T-helper 22 cell (primary cell): ENCODE measurements around the gene TYW5.
"Not testable (repeated sequence)": the region's sequence is repeated elsewhere in the genome, so short reads cannot be mapped to it uniquely, and the experiment has no call there.

Source experiments
- DNase-seq: peaks from one replicate; pipeline ENCODE4 v3.0.0-alpha.2; 2020; ENCODE audit warnings: low read depth

The TYW5 gene

GRCh38 chr2:199916980-199917379 is 38.3 kb downstream of the TYW5 start:
- DNase-seq: no peak

GRCh38 chr2:199914372-199914958 is 40.8 kb downstream of the TYW5 start:
- DNase-seq: no peak

- not testable (repeated sequence) for DNase-seq
These were observed 42.7 kb downstream of the TYW5 start for GRCh38 chr2:199912553-199913114.

GRCh38 chr2:199911877-199912161 is 43.5 kb downstream of the TYW5 start:
- DNase-seq: no peak

- peak; percentile 84 for DNase-seq
These were observed 44.0 kb downstream of the TYW5 start, which contains the start of gene C2orf69 for GRCh38 chr2:199911052-199911876. Gene C2orf69, plus strand, starts transcription at chr2:199911293. Its CDS starts 146 bp downstream, at chr2:199911439.

- no peak for DNase-seq
These were observed 44.8 kb downstream of the TYW5 start for GRCh38 chr2:199910338-199911051.

GRCh38 chr2:199907008-199907714 is 48.1 kb downstream of the TYW5 start:
- no peak for DNase-seq

GRCh38 chr2:199903111-199903510 is 52.2 kb downstream of the TYW5 start:
- DNase-seq: no peak

GRCh38 chr2:199902486-199903110 is 52.7 kb downstream of the TYW5 start:
- no peak for DNase-seq

GRCh38 chr2:199901942-199902341 is 53.3 kb downstream of the TYW5 start:
- DNase-seq: no peak

DNA sequence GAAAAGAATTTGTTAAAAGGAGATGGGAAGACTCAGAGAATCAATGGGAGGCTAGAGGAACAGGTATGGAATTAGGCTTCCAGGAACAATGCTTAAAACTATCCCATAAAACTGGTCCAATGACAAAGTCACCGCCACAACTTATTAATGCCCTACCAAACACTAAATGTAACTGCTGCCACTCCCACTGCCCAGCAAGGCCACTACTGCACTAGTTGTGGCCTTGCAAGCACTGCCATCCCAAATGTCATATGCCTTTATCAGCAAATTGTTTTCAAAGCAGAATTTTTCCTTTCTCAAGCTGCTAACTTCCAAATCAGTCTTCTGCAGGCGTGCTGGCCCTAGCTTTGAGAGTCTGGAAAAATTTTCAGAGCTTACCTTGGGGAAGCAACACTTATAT is 58.7 kb downstream of the TYW5 start:
- DNase-seq: no peak

DNA sequence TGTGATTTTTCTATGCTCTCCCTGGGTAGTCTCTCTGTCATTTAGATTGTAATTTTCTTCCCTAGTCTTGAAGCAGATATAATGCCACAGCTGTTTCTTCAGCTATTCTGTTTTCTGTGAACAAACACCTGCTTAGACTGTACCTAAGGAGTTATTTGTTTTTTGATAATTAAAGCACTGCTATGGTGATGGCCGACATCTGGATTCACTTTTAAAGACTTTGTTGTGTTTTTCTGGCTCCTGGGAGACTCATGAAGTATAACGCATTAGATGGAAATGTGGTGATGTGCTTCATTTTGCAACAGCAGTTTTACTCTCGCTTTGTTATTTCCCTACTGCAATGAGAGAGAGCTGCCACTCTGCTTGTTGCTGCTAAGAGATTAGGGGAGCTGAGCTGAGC is 59.9 kb downstream of the TYW5 start:
- no peak for DNase-seq

DNA sequence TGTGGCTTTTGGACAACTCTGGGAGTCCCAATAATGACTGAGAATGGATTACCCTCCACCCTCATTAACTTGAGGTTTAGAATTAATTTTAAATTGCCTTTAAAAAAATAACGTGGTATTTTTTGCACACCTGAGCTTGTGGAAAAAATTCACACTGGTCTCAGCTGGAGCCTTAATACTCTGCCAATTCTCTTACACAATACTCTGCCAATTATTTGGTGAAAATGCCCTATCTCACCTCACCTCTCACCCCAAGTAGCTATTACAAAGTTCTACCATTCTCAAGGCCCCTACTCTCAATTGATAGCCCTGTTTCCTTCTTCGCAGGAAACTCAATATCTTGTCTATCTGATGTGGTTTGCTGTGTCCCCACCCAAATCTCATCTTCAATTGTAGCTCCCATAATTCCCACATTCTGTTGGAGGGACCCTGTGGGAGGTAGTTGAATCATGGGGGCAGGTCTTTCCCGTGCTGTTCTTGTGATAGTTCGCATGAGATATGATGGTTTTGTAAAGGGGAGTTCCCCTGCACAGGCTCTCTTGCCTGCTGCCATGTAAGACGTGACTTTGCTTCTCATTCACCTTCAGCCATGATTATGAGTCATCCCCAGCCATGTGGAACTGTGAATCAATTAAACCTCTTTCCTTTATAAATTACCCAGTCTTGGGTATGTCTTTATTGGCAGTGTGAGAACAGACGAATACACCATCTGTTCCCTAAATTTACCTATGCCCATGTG is 71.6 kb downstream of the TYW5 start:
- DNase-seq: no peak

DNA sequence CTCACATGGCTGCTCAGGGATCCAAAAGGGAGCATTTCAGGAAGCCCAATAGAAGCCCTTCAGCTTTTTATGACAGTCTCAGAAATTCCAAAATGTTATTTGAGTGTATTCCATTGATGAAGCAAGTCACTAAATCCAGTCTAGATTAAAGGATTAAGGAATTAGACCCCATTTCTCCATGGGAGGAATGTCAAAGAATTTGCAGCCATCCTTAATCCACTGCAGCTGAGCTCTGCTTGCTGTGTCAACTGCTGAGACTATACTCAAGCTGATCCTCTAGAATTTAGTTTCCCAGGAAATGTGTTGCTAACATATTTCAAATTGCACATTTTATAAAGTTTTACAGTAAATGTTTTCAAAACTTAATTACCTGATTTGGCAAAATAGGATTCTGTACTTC is 72.6 kb downstream of the TYW5 start:
- no peak for DNase-seq
